Stimulated activated CD8-positive, alpha-beta memory T cell treated with anti-CD3 and anti-CD28 coated beads, Interleukin-2, amount 100 ng/mL, for 1 hour (primary cell): ENCODE results near the gene LTBR.

ENCODE experiments used
- DNase-seq, 2 donors: peaks; one replicate each; pipeline ENCODE4 v3.0.0-alpha.2; 2020; ENCODE audit warnings: low read depth in 2 of 2

The LTBR gene

GRCh38 chr12:6367969-6368892 lies 15.7 kb upstream of the LTBR start:
- no peak for DNase-seq

- DNase-seq = no peak
Measured at GRCh38 chr12:6368906-6369525, 14.9 kb upstream of the LTBR start.

DNA sequence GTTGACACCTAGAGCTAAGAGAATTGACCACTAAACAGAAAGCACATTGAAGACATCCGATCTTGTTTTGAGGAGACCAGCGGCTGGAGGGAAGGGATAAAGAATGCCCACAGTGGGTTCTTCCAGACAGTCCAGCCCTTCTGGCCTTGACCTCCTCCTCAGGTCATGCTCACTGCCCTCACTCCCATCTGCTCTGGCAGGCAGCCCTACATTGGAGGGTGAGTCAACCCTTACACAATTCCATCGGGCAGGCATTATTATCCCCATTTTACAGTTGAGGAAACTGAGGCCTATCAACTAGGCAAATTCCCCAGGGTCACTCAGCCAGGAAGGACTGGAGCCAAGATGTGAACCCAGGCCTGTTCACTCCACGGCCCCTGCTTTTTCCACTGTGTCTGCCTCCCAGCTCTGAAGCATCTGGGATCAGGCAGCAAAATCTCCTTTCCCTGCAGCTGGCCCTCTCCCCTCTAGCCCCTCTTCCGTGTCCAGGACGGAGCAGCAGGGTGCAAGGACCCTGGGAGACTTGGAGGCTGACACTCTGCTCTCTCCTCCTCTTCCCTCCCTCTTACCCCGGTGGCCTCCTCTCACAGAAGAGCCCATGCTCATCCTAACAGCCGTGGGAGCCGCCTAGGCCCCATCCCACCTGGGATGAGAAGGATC lies 13.9 kb upstream of the LTBR start:
- DNase-seq = no peak

- DNase-seq = no peak
Measured at GRCh38 chr12:6370576-6370935, 13.4 kb upstream of the LTBR start.

GRCh38 chr12:6370994-6371754 lies 12.8 kb upstream of the LTBR start:
- no peak for DNase-seq

DNA sequence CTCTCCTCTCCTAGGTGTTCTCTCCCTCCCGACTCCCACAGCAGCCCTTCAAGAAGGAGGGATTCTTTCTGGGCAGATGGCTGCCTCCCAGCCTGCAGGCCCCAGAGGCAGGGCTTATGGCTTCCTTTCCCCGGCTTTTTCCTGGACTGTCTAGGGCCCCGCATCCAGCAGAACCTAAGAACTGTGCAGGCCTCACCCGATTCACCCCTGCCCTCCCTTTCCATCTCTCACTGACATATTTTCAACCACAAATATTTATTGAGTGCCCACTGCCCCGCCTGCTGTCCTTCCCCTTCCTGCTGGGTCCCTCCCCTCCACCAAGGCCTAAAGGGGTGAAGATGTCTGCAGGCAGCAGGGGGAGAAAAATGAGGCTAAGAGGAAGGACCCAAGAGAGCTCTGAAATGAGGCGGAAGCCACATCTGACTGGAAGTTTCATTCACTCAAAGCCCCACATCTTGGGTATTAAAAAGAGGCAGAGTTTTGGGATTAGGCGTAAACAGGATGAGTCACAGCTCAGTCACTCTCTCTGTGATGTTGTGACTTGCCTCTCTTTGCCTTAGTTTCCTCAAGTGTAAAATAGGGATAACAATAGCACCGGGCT lies 11.5 kb upstream of the LTBR start:
- DNase-seq = no peak

DNA sequence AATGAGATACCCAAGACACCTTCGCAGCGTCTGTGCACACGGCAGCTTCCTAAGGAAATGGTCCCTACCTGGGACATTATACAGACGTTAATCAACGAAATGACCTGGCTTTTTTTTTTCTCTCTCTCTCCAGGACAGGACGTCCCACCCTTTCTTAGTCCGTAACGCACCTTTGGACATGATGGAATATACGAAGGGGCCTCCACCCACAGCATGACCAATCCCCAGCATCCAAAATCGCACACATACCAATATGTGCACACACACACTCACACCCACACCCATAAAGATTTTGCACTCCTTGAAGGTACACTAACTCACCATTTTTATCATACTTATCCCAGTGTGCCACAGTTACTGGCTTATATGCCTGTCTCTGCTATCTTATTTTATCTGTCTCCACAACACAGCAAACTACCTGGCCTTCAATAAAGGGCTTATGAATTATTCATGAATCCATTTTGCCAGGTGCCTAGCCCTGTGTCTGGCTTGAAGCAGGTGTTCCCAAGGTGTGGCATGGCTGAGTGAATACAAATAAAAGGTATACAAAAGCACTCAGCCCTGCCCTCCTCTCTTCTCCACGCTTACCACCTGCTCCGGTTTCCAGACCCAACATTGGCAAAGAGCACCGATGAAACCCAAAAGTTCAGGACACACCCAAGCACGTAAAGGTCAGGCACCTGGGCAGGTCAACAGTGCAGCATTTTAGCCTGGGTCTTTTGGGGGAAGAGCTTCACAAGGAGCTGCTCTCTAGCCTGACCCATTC lies 10.8 kb upstream of the LTBR start:
- DNase-seq = no peak

GRCh38 chr12:6374028-6374785 lies 9.8 kb upstream of the LTBR start:
- no peak for DNase-seq

DNA sequence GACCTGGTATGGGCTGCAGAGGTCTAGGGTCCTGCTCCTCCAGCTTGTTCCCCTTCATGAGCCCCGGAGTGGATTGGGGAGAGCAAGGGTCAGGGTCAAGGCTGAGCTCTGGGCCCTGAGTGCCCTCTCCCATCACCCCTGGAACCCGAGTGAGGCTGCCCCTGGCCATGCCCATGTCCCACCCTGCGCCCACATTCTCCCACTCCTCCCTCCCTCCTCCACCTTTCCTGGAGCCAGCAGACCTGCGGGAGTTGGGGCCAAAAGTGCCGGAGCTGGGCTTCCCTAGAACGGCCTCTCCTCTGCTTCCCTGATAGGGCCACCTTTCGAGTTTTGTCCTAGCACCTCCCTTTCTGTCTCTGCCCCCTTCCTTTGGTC lies 9.2 kb upstream of the LTBR start:
- DNase-seq = no peak

DNA sequence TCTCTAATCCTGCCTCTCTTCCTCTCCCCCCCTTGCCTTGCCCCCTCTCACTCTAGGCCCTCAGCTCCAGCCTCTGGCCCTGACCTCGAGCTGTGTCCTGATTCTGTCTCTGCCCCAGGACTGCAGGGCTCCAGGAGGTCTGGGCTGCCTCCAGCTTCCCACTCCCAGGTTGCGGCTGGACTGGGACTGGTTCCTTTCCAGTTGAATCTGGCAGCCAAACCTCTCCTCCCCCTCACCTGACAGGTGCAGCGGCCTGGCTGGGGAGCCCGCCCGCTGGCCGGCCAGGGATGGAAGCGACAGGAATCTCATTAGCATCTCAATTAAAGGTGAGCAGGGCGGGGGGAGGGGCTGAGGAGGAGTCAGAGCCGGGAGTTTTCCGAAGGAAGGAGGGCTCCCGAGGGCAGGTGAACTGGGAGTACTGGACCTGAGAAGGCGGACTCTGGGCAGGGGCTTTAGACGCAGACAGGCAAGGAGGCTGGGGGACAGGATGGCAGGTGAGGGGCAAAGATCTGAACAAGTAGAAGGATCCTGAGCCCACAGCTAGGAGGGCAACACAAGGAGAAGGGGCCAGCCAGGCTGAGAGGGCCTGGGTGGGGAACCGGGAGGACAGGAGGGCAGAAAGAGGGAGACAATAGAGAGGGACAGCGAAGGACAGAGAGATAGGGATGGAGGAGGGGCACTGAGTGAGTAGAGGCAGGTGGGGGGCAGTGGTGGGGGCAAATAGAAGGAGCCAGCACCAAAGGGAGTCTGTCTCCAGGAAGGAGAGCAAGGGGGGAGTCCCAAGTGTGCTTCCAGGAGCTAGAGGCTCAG lies 8.5 kb upstream of the LTBR start, which contains the start of gene SCNN1A:
Gene SCNN1A (minus strand): TSS at position 295 of the 810 bp plus-strand sequence. CDS start 780 bp downstream, outside the sequence.
- DNase-seq = no peak

- no peak for DNase-seq
Measured at GRCh38 chr12:6376079-6376869, 7.7 kb upstream of the LTBR start.

DNA sequence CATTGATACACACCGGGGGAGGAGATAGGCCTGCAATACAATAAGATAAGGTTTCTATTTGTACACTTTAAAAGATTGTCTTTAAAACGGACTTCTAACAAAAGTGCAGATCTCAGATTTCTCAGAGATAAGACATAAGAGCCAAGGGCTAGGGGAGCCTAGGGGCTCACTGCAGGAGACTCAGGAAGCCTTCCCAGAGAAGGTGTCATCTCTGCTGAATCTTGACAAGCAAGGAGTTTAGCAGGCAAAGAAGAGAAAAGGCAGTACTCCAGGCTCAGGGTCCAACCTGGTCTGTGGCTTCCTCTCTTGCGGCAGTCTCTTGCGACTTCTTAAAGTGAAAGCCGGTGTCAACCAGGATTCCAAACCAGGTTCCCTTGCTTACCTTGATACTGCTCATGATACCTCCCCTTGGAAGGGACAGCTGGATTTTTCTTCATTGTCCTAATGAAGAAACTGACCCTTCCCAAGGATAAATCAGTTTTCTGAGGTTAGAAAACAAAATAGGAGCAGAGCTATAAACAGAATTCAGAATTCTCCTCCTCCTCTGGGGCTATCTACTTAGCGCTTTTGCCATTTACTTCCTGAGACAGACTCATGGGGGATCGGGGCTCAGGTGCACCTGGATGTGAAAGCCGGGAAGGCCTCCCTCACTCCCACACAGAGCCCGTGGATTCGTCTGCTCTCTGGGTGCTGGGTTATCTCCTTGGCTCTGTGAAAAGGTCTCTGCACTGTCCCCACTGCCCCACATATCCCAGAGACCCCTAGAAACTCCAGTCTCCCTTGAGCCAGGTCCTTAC lies 6.9 kb upstream of the LTBR start:
- DNase-seq = no peak

- no peak for DNase-seq
Measured at GRCh38 chr12:6377667-6377994, 6.3 kb upstream of the LTBR start.

GRCh38 chr12:6378709-6379472 lies 5.1 kb upstream of the LTBR start:
- DNase-seq = no peak

GRCh38 chr12:6380141-6381121 lies 3.5 kb upstream of the LTBR start:
- no peak for DNase-seq

DNA sequence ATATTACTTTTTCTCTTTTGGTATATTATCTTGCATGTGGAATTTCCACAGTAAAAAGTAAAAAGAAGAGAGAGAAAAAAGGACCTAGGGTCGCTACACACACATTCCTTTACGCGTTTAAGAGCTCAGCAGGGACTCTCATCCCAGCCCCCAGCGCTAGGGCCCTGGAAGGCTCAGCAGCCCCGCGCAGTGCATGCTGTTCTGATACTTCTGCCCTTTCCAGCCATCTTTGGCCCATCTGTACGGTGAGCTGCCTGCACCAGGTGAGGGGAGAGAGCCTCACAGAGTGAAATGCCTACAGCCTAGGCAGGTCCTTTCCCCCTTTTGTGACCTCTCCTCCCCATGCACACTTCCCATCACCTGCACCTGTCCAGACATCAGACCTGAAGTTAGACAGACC lies 1.6 kb upstream of the LTBR start:
- no peak for DNase-seq
